ENCODE measurements around the gene KLK15. TPM values are rescaled to one million over a fixed set of nuclear protein-coding genes. Genes with fewer than 3 reads are reported as not detected.

Gene KLK15
- total and polyA plus RNA-seq, 2 donors (not counting 3 experiments of a cell fraction or from before 2014, with no cell fraction given), result not detected

- CTCF ChIA-PET, result no interaction called here
- H3K79me2 ChIP-seq (ENCODE audit: control insufficient read depth, insufficient read depth, low read length), result peaks cover 22% of the 10 kb centered on the region
- dilution Hi-C loops (cut with MboI; ENCODE audit: extremely low pct_ligation_motif_present, low sequenced_read_pairs) (no loop called here), intact Hi-C loops (cut with micrococcal nuclease) (no loop called here)
- H3K9me3 ChIP-seq (replicated peaks; ENCODE audit: control insufficient read depth, insufficient read depth, low read length), result no peaks in the 10 kb centered on the region
- no peak overlapping the region for H2AFZ ChIP-seq (ENCODE audit: low read depth, low read length)
- H3K4me2 ChIP-seq (ENCODE audit: insufficient read depth, low read length), result no peak overlapping the region
- H3K36me3 ChIP-seq (ENCODE audit: control insufficient read depth in 2 of 2, extremely low read depth in 1 of 2, insufficient read depth in 2 of 2, low read length in 2 of 2), result peaks cover 15 to 22% of the 10 kb centered on the region in 2 experiments
- no peak overlapping the region for H3K27ac ChIP-seq (ENCODE audit: insufficient read depth, low read depth, low read length)
- no peaks in the 10 kb centered on the region for H3K4me1 ChIP-seq (ENCODE audit: control insufficient read depth, extremely low read depth, insufficient read depth, low read length)
- no TSS peak for BruUV-seq (replicated peaks)
- no peak overlapping the region for H3K4me3 ChIP-seq (replicated peaks in 1 of 3; ENCODE audit: insufficient read depth in 1 of 3, low read depth in 1 of 3, low read length in 3 of 3)
- TF ChIP-seq JUN (IDR thresholded peaks at IDR 0.05; ENCODE audit: borderline replicate concordance, insufficient read depth, insufficient read length, low read depth) (no peak), FOS (IDR thresholded peaks at IDR 0.05; ENCODE audit: borderline replicate concordance, insufficient read depth, low read length) (no peak), CTCF (IDR thresholded peaks at IDR 0.05; ENCODE audit: extremely low read depth in 1 of 2, insufficient read depth in 1 of 2, low read depth in 1 of 2, low read length in 2 of 2) (no peak), MYC (IDR thresholded peaks at IDR 0.05; ENCODE audit: low read depth, low read length) (no peak), GATA2 (IDR thresholded peaks at IDR 0.05; ENCODE audit: insufficient read depth, insufficient read length, low read depth, low read length) (no peak)
- H3K9me1 ChIP-seq (replicated peaks; ENCODE audit: control insufficient read depth, extremely low read depth, insufficient read depth, low read length), result no peaks in the 10 kb centered on the region
- H3K9ac ChIP-seq (replicated peaks; ENCODE audit: extremely low read depth, insufficient read depth, low read length), result no peak overlapping the region
- no peak for FAIRE-seq
- H4K20me1 ChIP-seq (replicated peaks; ENCODE audit: control insufficient read depth, extremely low read depth, insufficient read depth, low read length), result no peaks in the 10 kb centered on the region
- no peak for DNase-seq (ENCODE audit: low read depth, low spot score)
- POLR2A ChIA-PET, result interaction anchor here (2.1 kb wide), 1 partner anchor 9 kb away, joined by 6 read pairs; no protein-coding TSS in a partner anchor
- no peaks in the 10 kb centered on the region for H3K27me3 ChIP-seq (ENCODE audit: control insufficient read depth in 2 of 2, insufficient read depth in 2 of 2, low read length in 2 of 2)
These were observed 37.2 kb downstream of the KLK15 start for GRCh38 chr19:50796128-50796633.

GRCh38 chr19:50795664-50796073 lies 37.7 kb downstream of the KLK15 start:
- Histone ChIP-seq H3K4me1 (ENCODE audit: control insufficient read depth, extremely low read depth, insufficient read depth, low read length) (no peaks in the 10 kb centered on the region), H3K4me2 (ENCODE audit: insufficient read depth, low read length) (no peak overlapping the region), H3K9me3 (replicated peaks; ENCODE audit: control insufficient read depth, insufficient read depth, low read length) (no peaks in the 10 kb centered on the region), H3K9ac (replicated peaks; ENCODE audit: extremely low read depth, insufficient read depth, low read length) (no peak overlapping the region), H3K27ac (ENCODE audit: insufficient read depth, low read depth, low read length) (no peak overlapping the region), H3K9me1 (replicated peaks; ENCODE audit: control insufficient read depth, extremely low read depth, insufficient read depth, low read length) (no peaks in the 10 kb centered on the region), H3K36me3 (ENCODE audit: control insufficient read depth in 2 of 2, extremely low read depth in 1 of 2, insufficient read depth in 2 of 2, low read length in 2 of 2) (peaks cover 10 to 22% of the 10 kb centered on the region in 2 experiments), H3K27me3 (ENCODE audit: control insufficient read depth in 2 of 2, insufficient read depth in 2 of 2, low read length in 2 of 2) (no peaks in the 10 kb centered on the region), H3K79me2 (ENCODE audit: control insufficient read depth, insufficient read depth, low read length) (peaks cover 17% of the 10 kb centered on the region), H3K4me3 (replicated peaks in 1 of 3; ENCODE audit: insufficient read depth in 1 of 3, low read depth in 1 of 3, low read length in 3 of 3) (no peak overlapping the region), H4K20me1 (replicated peaks; ENCODE audit: control insufficient read depth, extremely low read depth, insufficient read depth, low read length) (no peaks in the 10 kb centered on the region), H2AFZ (ENCODE audit: low read depth, low read length) (no peak overlapping the region)
- DNase-seq (ENCODE audit: low read depth, low spot score) (no peak), FAIRE-seq (no peak)
- ChIA-PET CTCF (no interaction called here), POLR2A (interaction anchor here (2.1 kb wide), 1 partner anchor 9 kb away, joined by 6 read pairs; no protein-coding TSS in a partner anchor)
- TF ChIP-seq POLR2A (IDR thresholded peaks at IDR 0.05; ENCODE audit: low read depth, low read length) (no peak), FOS (IDR thresholded peaks at IDR 0.05; ENCODE audit: borderline replicate concordance, insufficient read depth, low read length) (no peak), EZH2 (IDR thresholded peaks at IDR 0.05; ENCODE audit: borderline replicate concordance, low read depth, low read length, severe bottlenecking) (no peak), JUN (IDR thresholded peaks at IDR 0.05; ENCODE audit: borderline replicate concordance, insufficient read depth, insufficient read length, low read depth) (no peak), POLR2AphosphoS5 (IDR thresholded peaks at IDR 0.05; ENCODE audit: insufficient read depth, low read depth, low read length) (no peak), GATA2 (IDR thresholded peaks at IDR 0.05; ENCODE audit: insufficient read depth, insufficient read length, low read depth, low read length) (no peak), MYC (IDR thresholded peaks at IDR 0.05; ENCODE audit: low read depth, low read length) (no peak), CTCF (IDR thresholded peaks at IDR 0.05; ENCODE audit: extremely low read depth in 1 of 2, insufficient read depth in 1 of 2, low read depth in 1 of 2, low read length in 2 of 2) (no peak), MAX (IDR thresholded peaks at IDR 0.05; ENCODE audit: insufficient read depth, insufficient read length) (no peak)
- dilution Hi-C loops (cut with MboI; ENCODE audit: extremely low pct_ligation_motif_present, low sequenced_read_pairs), result no loop called here
- intact Hi-C loops (cut with micrococcal nuclease), result no loop called here
- BruUV-seq (replicated peaks), result no TSS peak

All from endothelial cell of umbilical vein (primary cell).